LHCN-M2 (cell line): ENCODE results near the gene SIVA1. TPM values are rescaled to one million over a fixed set of nuclear protein-coding genes. Genes with fewer than 3 reads are reported as not detected.
"Not testable (repeated sequence)": the region's sequence is repeated elsewhere in the genome, so short reads cannot be mapped to it uniquely, and the experiment has no call there.

Experiments
- DNase-seq: peaks from one replicate; pipeline ENCODE4 v3.0.0-alpha.2; 2012; ENCODE audit warnings: low read depth
- total RNA-seq: library from RNA; depleted of rRNA; stranded (reverse); fragments of >200 nt; gene quantifications from 2 replicates; pipeline ENCODE4 v1.2.3, GENCODE V29; 2014

SIVA1 gene
- total RNA-seq, 1 experiment from 2014 or later, result 317 TPM

DNA sequence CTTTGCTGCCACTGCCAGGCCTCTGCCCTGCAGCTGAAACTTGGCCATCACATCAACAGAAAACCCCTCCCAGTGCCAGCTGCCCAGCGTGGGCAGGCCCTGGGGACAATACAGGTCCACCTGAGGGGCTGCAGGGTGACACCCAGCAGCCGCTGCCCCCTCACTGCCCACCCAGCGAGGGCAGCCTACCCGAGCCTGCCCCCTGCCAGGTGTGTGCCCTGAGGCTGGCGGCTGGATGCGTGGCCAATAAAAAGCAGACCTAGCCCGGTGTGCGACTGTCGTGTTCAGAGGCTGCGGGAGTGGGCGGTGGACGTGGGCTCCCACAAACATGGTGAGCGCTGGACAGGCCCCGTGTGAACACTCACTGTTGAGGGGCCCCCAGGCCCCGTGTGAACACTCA lies 33.6 kb upstream of the SIVA1 start:
- DNase-seq, result no peak

- DNase-seq, result peak; percentile 66
These were observed 31.2 kb upstream of the SIVA1 start for GRCh38 chr14:104721505-104722431.

GRCh38 chr14:104722938-104723650 lies 29.9 kb upstream of the SIVA1 start:
- no peak for DNase-seq

DNA sequence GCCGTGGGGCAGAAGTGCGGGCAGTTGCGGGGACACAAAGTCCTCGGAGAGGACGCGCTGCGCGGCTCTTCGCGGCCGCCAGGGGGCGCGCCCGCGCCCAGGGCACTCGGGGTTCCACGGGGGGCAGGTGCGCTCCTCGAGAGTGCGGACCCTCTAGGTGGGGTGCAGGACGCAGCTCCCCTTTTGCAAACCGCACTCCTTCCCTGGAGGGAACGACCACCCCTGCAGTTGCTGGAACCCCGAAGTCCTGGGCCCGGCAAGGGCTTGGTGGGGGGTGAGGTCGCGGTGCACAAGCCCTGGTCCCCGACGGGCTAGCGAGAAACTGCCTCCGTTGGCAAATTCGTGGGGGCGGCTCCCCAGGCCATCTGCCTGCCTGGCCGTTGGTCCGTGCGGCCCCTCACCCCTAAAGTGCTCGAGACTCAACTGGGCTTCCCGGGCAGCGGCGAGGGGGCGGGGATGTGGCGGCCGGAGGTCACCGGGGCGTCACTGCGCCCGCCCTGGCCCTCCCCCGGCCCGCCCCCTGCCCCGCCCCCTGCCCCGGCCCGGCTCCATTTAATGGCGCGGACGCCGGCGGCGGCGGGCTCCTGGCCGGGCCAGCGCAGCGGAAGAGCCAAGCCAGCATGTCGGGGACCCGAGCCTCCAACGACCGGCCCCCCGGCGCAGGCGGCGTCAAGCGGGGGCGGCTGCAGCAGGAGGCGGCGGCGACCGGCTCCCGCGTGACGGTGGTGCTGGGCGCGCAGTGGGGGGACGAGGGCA lies 29.1 kb upstream of the SIVA1 start, which contains the start of gene ADSS1:
TSS of gene ADSS1 (plus strand) at position 579 of the 756 bp plus-strand sequence. CDS start at position 621, 42 bp downstream.
- peak; percentile 35 for DNase-seq

- DNase-seq, result no peak
These were observed 28.5 kb upstream of the SIVA1 start for GRCh38 chr14:104724407-104724980.

GRCh38 chr14:104724981-104725771 lies 27.8 kb upstream of the SIVA1 start:
- DNase-seq, result peak; percentile 46

DNA sequence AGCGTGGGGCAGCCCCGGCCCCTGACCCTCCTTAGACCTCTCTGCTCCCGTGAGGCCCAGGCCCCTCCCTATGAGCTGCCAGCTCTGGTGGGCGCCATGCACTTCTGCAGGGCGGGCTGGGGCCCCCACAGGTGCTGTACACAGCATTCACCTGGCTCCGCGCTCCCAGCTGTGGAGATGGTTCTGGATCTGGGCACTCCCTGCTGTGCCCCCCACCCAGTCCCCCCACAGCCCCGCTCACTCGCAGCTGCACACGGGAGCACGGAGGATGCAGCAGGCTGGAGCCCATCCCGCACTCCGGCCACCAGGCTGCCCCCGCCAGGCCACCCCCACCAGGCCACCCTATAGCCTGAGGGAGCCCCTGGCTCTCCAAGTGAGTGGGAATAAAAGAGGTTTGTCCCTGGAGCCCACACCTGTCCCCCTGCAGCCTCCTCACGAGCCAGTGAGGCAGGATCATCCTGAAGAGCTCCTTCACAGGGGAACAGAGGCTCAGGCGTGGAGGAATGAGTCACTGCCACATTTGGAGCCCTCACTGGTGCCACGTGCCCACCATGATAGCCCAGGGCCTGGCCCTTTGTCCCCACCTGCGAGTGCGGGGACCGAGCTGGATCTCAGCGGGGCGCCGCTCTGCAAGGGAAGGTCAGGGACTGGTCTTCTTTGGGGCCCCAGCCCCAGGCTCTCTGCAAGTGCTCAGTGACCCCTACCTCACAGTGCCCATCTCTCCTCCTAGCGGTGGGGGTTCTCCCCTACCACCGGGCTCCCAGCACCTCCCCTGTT lies 27.0 kb upstream of the SIVA1 start:
- DNase-seq, result no peak

DNA sequence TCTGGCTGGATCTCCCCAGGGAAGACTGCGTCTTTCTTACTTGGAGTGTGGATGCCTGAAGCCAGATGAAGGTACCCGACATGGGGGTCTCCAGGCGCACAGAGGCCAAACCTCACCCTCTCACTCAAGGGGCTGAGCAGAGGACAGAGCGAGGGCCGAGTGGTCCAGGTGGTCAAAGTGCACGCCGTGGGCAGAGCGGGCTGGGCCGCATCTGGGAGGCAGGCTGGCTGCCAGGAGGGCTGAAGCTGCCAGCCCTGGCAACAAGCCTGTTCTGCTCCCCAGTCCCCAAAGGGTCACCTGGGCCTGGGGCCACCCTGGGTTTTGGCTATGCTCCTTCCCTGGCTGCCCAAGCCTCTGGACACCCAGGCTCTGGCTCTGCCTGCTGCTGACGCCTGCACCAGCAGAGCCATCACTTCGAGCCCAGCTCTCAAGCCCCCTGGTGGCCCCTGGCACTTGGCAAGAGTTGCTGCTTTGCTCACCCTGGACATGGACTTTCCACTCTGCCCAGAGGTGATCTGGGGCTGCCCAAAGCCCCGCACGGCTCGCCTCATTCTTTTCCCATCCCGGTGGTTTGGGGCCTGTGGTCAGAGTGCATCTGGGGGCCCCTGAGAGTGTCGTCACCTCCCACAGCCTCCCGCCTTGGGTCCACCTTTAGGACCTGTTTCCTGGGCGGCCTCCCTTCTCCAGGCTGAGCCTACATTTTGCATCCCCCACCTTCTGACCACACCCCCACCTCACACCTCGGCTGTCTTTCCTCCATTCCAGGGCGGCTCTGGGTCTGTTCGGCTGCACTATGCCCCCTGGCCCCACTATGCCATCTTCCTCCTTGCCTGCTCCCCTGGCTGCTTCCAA lies 26.1 kb upstream of the SIVA1 start:
- DNase-seq, result no peak

- no peak for DNase-seq
These were observed 24.3 kb upstream of the SIVA1 start for GRCh38 chr14:104728631-104729030.

DNA sequence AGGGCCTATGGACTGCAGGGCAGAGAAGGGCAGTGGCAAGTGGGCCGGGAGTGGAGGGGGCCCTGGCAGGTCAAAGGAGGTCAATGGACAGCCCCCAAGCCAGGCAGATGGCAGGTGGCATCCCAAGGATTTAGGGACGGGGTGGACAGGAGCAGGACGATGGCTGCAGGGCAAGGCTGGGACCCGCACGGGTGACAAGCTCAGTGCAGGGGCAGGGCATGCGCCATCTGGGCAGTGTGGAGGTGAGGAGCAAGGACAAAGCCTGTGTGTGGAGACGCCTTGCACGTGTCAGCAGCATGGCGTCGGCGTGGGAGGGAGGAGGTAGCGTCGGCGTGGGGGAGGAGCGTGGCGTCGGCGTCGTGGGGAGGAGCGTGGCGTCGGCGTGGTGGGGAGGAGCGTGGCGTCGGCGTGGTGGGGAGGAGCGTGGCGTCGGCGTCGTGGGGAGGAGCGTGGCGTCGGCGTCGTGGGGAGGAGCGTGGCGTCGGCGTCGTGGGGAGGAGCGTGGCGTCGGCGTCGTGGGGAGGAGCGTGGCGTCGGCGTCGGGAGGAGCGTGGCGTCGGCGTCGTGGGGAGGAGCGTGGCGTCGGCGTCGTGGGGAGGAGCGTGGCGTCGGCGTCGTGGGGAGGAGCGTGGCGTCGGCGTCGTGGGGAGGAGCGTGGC lies 23.6 kb upstream of the SIVA1 start:
- DNase-seq, result not testable (repeated sequence)

- no peak for DNase-seq
These were observed 23.1 kb upstream of the SIVA1 start for GRCh38 chr14:104729835-104730181.

- DNase-seq, result no peak
These were observed 22.5 kb upstream of the SIVA1 start for GRCh38 chr14:104730487-104730886.

DNA sequence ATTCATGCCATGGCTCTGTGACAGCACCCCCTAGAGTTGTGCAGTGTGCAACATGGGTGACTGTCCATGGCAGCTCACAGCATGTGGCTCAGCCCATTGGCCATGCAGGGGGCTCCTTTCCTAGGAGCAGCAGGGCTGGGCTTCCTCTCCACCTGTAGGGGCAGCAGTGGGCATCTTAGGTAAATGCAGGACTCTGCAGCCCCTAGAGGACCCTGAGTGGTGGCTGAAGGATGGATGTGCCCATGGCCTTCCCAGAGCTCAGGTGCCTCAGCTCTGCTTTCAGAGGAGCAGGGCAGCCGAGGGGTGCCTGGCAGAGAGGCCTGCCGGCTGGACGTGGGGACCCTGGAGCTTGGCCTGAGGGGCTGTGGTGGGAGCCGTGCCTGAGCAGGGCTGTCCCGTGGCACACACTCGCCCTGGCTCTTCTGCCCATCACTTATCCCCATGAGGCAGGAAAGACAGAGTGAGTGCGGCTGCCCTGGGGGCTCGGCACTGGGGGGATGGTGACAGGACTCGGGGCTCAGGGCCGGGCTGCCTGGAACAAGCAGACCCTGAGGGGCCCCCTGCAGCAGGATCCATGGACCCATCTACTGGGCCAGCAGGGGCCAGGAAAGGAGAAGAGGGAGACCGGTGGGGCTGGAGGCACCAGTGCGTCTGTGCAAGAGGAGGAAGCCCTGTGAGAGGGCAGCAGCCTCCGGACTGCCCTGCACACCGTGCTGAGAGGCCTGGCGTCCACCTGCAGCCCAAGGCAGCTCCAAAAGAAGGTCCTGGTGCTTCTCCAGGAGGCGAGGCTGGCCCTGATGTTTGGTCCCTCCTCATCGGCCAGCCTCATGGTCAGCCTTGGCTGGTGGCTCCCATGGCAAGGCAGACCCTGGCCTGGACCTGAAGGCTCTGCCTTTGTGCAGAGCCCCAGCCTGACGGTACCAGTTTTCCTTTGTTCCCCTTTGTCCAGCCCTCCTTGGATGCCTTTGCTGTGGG lies 21.3 kb upstream of the SIVA1 start:
- no peak for DNase-seq

- no peak for DNase-seq
These were observed 20.6 kb upstream of the SIVA1 start for GRCh38 chr14:104732355-104732804.

DNA sequence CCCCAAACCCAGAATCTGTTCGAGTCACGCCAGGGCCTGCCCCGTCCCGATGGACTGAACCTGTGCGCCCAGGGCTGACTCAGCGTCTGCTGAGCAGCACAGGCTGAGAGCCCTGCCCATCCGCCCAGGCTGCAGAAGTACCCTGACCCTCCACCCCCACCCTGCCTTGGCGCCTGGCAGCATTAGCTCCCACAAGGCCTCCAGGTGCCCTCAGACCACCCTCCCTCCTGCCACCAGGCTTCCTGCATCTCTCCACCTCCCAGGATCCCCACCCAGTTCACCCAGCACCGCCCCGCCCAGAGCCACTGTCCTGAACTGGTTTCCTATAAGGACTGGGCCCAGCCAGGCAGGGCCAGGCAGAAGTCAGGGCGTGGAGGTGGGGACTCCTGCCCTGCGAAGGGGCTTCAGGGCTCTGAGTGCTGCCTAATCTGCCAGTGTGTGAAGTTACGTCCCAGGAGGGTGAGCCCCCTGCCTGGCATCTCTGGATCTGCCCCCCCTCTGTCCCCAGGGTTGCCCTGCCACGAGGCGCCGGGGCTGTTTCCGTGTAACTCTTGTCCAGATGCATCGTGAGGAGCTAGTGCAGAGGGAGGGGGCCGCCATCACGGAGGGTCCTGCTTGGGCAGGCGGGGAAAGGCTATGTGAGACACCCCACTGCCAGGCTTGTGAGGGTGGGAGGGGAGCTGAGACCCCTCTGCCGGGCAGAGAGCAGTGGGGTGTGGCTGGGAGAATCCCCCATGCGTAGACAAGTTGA lies 19.8 kb upstream of the SIVA1 start:
- DNase-seq, result no peak

GRCh38 chr14:104734051-104734587 lies 18.8 kb upstream of the SIVA1 start:
- no peak for DNase-seq
